ENCODE measurements around the gene TSPAN9. TPM values are rescaled to one million over a fixed set of nuclear protein-coding genes. Genes with fewer than 3 reads are reported as not detected.

Gene TSPAN9
- total RNA-seq, 1 experiment from 2014 or later, result 13.2 TPM

DNA sequence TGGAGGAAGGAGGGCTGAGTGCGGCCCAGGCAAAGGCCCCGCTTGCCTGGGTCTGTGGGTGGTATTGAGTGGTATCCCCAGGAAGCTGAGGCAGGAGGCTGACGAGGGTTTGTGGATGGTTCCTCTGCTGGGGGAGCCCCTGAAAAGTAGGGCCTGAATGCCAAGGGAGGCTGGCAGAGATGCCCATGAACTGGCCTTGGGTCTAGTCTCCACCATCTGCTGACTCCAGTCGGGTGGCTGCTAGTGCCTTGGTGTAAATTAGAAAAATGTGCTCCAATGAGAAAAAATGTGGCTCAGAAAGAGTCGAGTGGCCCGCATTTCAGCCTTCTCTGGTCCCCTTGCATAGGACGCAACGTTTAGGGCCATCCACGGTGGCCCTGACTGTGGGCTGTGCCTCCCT lies 232.6 kb downstream of the TSPAN9 start:
- Histone ChIP-seq H3K36me3 (ENCODE audit: control insufficient read depth in 1 of 2, insufficient read depth in 2 of 2, low read length in 2 of 2) (no peaks in the 10 kb centered on the region), H3K9me3 (ENCODE audit: control insufficient read depth in 1 of 2, insufficient read depth in 1 of 2, low read depth in 1 of 2, low read length in 2 of 2) (no peaks in the 10 kb centered on the region), H3K9ac (ENCODE audit: low read length) (no peak overlapping the region), H4K20me1 (ENCODE audit: insufficient read depth) (no peaks in the 10 kb centered on the region), H2AFZ (ENCODE audit: low read depth, low read length, poor library complexity, severe bottlenecking) (no peak overlapping the region), H3K79me2 (ENCODE audit: insufficient read depth, low read length) (no peaks in the 10 kb centered on the region), H3K4me2 (ENCODE audit: low read length) (peak overlapping the region; percentile 57), H3K27ac (ENCODE audit: low read depth, low read length) (peak overlapping the region; percentile 62; the same call in 1 of the 2 replicates), H3K4me1 (ENCODE audit: control insufficient read depth in 1 of 2, insufficient read depth in 2 of 2, low read length in 2 of 2) (peaks cover 41 to 67% of the 10 kb centered on the region in 2 experiments), H3K27me3 (ENCODE audit: insufficient read depth, low read length) (no peaks in the 10 kb centered on the region), H3K4me3 (replicated peaks in 1 of 2; ENCODE audit: low read depth in 1 of 2, low read length in 2 of 2) (no peak overlapping the region), H3K9me2 (ENCODE audit: insufficient read depth) (no peaks in the 10 kb centered on the region)
- CTCF ChIA-PET, result interaction anchor here (1.8 kb wide), 1 partner anchor 32 kb away, joined by 3 read pairs; no protein-coding TSS in a partner anchor
- DNase-seq (ENCODE audit: low read depth, low spot score) (no peak), ATAC-seq (no peak)
- RAD21 ChIA-PET (ENCODE audit: low non-redundant PET in 1 of 2, low total read pairs in 2 of 2, uncharacterized antibody in 2 of 2, unreplicated experiment in 2 of 2), result no interaction called here
- no TSS peak for BruUV-seq (replicated peaks)
- no peak for TF ChIP-seq POLR2A (IDR thresholded peaks at IDR 0.05; ENCODE audit: borderline replicate concordance, extremely low read depth, insufficient read depth, insufficient read length)
- no peak for TF ChIP-seq JUND (IDR thresholded peaks at IDR 0.05)
- TF ChIP-seq ZFX (IDR thresholded peaks at IDR 0.05), result no peak
- TF ChIP-seq YY1 (IDR thresholded peaks at IDR 0.05; ENCODE audit: extremely low read depth, insufficient replicate concordance, low read depth, low read length), result no peak
- TF ChIP-seq, protein P1, sequence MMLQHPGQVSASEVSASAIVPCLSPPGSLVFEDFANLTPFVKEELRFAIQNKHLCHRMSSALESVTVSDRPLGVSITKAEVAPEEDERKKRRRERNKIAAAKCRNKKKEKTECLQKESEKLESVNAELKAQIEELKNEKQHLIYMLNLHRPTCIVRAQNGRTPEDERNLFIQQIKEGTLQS (IDR thresholded peaks at IDR 0.05), result no peak
- TF ChIP-seq, protein P2, sequence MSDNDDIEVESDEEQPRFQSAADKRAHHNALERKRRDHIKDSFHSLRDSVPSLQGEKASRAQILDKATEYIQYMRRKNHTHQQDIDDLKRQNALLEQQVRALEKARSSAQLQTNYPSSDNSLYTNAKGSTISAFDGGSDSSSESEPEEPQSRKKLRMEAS (IDR thresholded peaks at IDR 0.05), result no peak
- no peak for TF ChIP-seq CEBPB (IDR thresholded peaks at IDR 0.05; ENCODE audit: low read depth)
- no peak for TF ChIP-seq ELF1 (IDR thresholded peaks at IDR 0.05; ENCODE audit: borderline replicate concordance, low read depth)
- no peak for TF ChIP-seq EZH2 (IDR thresholded peaks at IDR 0.05)
- TF ChIP-seq EZH2phosphoT487 (IDR thresholded peaks at IDR 0.05; ENCODE audit: borderline replicate concordance), result no peak
- no peak for TF ChIP-seq POLR2AphosphoS5 (IDR thresholded peaks at IDR 0.05; ENCODE audit: low read depth, low read length)
- TF ChIP-seq SIN3A (IDR thresholded peaks at IDR 0.05; ENCODE audit: low read depth), result no peak
- no peak for TF ChIP-seq EGR1 (IDR thresholded peaks at IDR 0.05; ENCODE audit: low read depth)
- TF ChIP-seq, protein P3, sequence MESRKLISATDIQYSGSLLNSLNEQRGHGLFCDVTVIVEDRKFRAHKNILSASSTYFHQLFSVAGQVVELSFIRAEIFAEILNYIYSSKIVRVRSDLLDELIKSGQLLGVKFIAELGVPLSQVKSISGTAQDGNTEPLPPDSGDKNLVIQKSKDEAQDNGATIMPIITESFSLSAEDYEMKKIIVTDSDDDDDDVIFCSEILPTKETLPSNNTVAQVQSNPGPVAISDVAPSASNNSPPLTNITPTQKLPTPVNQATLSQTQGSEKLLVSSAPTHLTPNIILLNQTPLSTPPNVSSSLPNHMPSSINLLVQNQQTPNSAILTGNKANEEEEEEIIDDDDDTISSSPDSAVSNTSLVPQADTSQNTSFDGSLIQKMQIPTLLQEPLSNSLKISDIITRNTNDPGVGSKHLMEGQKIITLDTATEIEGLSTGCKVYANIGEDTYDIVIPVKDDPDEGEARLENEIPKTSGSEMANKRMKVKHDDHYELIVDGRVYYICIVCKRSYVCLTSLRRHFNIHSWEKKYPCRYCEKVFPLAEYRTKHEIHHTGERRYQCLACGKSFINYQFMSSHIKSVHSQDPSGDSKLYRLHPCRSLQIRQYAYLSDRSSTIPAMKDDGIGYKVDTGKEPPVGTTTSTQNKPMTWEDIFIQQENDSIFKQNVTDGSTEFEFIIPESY (IDR thresholded peaks at IDR 0.05; ENCODE audit: extremely low read depth, insufficient replicate concordance, low read length), result no peak
- intact Hi-C loops (cut with micrococcal nuclease), result loop anchor here (2.0 to 10.0 kb wide), 2 partner anchors 145 to 215 kb away; no protein-coding TSS in a partner anchor
- POLR2A ChIA-PET, result no interaction called here

All from HCT116 (cell line).